Measurements from ENCODE around the gene NELL1.

GRCh38 chr11:21588754-21589153 is 919.4 kb downstream of the NELL1 start:
- TF ChIP-seq, protein P1, sequence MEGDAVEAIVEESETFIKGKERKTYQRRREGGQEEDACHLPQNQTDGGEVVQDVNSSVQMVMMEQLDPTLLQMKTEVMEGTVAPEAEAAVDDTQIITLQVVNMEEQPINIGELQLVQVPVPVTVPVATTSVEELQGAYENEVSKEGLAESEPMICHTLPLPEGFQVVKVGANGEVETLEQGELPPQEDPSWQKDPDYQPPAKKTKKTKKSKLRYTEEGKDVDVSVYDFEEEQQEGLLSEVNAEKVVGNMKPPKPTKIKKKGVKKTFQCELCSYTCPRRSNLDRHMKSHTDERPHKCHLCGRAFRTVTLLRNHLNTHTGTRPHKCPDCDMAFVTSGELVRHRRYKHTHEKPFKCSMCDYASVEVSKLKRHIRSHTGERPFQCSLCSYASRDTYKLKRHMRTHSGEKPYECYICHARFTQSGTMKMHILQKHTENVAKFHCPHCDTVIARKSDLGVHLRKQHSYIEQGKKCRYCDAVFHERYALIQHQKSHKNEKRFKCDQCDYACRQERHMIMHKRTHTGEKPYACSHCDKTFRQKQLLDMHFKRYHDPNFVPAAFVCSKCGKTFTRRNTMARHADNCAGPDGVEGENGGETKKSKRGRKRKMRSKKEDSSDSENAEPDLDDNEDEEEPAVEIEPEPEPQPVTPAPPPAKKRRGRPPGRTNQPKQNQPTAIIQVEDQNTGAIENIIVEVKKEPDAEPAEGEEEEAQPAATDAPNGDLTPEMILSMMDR (IDR thresholded peaks at IDR 0.05; ENCODE audit: low read depth, low read length, poor library complexity, severe bottlenecking): no peak
- TF ChIP-seq EZH2phosphoT487 (IDR thresholded peaks at IDR 0.05; ENCODE audit: borderline replicate concordance, low read length): no peak
